Myocyte (in vitro differentiated cells): ENCODE results near the gene PROM1. TPM values are rescaled to one million over a fixed set of nuclear protein-coding genes. Genes with fewer than 3 reads are reported as not detected.

Experiments
- DNase-seq: peaks from one replicate; pipeline ENCODE4 v3.0.0-alpha.2; 2012; ENCODE audit warnings: low read depth
- total RNA-seq: library from RNA; depleted of rRNA; stranded (reverse); fragments of >200 nt; gene quantifications from 2 replicates; pipeline ENCODE4 v1.2.3, GENCODE V29; 2014

The PROM1 gene
- total RNA-seq, 1 donor from 2014 or later = not detected

DNA sequence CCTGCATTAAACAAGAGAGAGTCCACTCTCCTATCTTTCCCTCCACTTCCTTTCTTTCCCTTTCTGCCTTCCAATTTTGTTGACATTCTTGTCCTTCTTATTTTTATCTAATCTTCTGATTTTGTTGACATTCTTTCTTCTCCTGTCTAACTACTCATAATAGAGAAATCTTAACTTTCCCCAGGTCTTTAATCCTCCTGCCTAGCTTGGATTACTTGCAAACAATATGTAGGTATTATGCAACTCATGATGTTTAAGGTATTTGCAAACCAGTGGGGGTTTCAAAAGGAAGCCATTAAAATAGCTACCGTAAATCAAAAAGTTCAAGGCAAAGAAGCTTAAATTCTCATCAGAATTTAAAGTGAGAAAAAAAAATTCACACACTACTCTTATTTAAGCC, 53.9 kb downstream of the PROM1 start:
- DNase-seq = no peak

DNA sequence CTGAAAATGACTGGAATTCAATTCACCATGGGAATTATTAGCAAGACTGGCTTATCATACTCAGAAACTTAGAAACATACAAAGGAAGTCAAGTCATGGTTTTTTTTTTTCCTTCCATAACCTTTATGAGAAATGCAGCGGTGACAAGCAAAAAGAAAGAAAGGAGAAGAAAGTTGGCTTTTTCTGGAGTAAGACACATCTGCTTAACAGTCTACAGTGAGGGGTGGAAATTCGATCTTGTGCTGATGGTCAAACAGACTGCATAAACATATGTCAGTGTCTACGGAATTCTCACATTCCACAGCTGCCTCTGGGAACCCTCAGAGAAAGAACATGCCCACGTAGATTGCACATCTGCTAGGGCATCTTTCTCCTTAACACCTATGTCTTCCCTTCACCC, 54.6 kb downstream of the PROM1 start:
- DNase-seq = peak; percentile 47

DNA sequence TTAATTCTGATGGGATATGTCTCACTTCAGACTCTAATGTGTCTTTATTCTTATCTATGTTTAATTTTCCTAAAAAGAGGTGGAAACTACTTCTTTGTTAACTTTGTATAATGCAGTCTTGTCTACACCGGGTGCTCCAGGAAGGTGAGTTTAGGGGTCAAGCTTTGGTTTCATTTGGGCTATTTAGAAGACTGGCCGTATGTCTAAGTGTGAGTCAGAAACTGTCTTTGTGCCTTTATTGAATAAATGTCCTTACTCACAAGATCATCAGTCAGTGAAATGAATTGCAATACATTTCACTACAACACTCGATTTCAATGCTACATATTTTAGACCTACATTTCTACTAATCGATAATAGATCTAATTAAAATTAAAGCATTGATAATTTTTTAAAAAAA, 56.2 kb downstream of the PROM1 start:
- DNase-seq = no peak

DNA sequence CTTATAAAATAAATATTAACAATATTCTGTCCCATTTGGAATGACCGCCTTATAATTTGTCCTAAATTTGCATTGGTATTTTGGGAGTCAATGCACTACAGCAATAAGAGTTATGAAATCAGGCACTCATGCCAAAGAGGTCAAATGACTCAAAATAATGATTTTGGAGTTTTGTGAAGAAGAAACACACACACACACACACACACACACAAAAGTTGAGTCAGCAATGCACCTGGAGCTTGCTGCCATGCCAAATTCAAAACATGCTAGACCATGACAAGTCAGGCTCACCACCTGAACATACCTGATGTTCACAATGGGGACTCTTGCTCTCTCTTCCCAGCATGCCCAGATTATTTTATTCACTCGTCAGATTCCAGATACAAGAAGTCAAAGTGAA, 56.7 kb downstream of the PROM1 start:
- no peak for DNase-seq

GRCh38 chr4:16026160-16026761, 57.6 kb downstream of the PROM1 start:
- DNase-seq = peak; percentile 59

GRCh38 chr4:16025268-16025667, 58.6 kb downstream of the PROM1 start:
- no peak for DNase-seq

DNA sequence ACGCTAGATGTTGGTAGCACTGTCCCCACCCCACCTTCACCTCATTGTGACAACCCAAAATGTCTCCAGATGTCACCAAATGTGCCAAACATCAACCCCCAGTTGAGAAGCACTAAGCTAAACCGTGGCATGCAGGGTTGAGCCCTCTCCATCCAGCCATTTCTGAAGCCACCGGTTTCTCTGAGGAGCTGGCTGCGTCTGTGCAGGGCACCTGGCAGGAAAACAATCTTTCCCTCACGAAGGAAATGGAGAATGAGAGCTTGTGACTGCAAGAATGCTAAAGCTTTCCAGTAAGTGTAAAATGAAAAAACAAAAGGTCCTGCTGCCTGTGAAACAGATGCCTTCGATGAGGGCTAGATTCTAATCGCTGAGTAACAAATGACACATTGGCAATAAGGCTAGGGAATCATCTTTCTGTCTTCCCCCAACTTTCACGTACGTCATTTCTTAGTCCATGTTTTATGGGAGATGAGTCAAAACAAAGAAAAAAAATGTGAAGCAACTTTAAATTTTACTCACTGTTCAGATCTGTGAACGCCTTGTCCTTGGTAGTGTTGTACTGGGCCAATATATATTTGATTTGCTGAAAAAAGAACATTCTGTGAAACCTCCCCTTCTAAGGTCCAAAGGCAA, 59.9 kb downstream of the PROM1 start:
- DNase-seq = no peak

DNA sequence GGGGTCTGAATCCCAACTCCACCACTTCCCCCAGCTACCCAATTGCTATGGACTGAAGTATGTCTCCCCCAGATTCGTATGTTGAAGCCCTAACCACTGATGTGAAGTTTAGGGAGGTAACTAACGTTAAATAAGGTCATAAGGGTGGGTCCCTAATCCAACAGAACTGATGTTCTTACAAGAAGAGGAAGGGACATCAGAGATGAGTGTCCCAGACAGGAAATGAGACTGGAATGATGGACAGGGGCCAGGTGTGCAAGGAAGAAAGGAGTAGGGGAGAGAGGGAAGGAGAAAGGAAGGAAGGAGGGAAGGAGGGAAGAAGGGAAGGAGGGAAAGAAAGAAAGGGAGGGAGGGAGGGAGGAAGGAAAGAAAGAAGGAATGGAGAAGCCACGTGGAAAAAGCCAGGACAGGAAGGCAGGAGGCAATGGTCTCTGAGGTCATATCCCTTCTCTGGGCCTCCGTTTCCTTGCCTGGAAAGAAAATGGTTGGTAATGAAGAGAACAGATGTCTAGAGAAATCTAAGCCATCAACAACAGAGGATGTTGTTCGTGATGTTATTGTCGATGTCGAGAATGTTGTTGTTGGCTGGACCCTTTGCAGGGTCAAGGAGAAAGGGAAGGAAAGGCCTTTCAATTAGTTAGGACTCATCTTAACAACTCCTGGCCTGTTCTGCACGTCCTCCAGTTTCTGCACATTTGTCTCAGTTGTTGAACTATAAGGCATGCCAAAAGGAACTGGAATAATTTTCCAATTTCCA, 61.8 kb downstream of the PROM1 start:
- DNase-seq = no peak

DNA sequence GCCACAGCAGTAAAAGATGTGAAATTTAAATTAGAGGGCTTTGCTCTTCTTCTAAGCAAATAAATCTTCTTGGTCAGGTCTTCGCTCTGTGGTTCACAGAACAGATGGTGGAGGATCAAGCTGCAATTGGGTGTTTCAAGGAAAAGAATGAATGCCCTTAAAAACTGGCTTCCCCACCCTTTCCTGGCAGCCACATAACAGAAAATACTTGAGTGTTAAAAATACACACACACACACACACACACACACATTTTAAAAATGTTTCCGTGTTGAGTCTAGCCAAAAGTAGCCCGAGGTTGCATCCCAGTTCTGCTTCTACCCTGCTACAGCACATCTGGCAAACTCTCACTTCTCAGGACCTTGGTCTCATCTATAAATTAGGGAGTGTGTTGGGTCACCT, 64.2 kb downstream of the PROM1 start:
- DNase-seq = peak; percentile 29

GRCh38 chr4:16018841-16019240, 65.0 kb downstream of the PROM1 start:
- no peak for DNase-seq

DNA sequence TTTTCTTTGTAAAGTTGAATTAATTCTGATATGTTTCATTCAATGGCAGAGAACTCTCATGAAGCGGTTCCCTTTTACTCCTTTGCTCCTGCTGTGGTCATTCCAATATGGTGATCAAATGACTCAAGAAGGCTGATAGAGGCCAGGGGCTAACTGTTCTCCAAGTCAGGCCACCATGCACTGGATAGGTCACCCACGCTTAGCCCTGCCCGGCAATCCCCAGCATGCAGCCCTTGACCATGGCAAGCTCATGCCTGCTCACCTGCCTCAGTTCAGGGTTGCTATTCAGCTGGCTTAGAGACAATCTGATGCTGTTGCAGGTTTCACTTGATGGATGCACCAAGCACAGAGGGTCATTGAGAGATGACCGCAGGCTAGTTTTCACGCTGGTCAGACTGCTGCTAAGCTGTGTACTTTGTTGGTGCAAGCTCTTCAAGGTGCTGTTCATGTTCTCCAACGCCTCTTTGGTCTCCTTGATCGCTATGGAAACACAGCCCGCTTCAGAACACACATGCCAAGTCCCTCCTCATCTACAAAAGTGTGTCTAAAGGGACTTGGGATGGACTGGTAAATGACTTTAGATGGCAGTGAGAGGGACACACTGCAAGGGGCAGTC, 65.7 kb downstream of the PROM1 start:
- DNase-seq = no peak

GRCh38 chr4:16016536-16016935, 67.3 kb downstream of the PROM1 start:
- DNase-seq = no peak

DNA sequence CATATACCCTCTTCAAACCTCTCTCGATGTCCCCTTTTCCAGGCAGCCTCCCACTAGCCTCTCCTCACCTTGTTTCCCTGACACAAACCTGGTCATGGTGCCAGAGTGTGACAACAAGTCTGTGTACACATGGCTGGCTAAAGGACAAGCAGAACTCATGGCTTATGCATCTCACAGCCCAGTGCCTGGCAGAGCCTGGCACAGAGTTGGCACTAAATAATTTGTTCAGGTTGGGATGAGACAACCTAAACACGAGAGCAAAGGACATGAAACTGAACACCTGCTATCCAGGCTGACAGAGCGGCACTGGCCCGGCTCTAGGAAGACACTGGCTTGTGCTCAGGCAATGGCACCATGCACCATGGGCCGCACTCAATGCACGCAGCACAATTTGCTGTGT, 72.7 kb downstream of the PROM1 start:
- no peak for DNase-seq

DNA sequence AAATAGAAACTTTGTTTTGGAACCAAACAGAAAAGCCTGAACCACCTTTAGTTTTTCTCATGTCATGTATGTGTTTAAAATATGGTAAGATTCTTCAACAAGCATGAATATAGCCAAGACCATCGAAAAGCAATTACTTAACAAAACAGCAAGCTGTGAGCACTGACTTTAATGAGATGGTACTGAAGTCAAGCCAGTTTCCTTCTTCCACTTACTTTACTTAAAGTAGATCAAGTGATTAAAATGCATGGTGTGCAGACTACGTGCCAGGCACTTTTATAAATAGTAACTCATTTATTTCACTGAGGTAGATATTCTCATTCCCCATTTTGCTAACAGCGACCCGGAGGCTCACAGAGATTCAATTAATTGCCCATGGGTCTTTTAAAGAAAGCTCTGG, 74.7 kb downstream of the PROM1 start:
- DNase-seq = no peak

GRCh38 chr4:16007471-16008095, 76.2 kb downstream of the PROM1 start:
- no peak for DNase-seq

DNA sequence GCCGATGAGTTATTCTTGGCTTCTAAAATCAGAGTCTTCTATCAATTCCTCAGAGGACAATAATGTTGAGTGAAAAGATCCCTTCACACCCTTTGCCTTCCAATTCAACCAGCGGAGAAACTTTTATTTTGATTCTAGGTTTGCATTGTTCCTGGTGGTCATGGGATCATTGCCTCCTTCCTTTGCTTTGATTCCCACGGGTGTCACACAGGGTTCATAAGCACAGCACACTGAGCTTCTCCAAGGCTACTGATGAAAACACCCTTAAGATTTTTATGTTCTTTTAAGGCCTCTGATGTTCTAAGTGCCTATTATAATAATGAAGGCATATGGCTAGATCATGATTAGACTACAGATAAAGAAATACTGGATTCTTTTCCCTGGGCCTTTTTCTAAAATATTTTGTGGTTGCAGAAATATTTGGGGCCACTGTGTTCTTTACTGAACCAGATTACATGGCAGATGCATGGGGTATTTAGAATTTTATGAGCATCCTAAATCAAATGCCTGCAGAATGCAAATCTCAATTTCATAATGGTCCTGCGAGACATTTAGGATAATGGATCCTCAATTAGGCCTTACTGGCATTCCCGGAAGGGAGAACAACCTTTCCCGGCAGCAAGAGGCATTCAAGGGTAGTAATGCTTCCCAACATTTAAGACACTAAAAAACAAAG, 76.9 kb downstream of the PROM1 start:
- no peak for DNase-seq

DNA sequence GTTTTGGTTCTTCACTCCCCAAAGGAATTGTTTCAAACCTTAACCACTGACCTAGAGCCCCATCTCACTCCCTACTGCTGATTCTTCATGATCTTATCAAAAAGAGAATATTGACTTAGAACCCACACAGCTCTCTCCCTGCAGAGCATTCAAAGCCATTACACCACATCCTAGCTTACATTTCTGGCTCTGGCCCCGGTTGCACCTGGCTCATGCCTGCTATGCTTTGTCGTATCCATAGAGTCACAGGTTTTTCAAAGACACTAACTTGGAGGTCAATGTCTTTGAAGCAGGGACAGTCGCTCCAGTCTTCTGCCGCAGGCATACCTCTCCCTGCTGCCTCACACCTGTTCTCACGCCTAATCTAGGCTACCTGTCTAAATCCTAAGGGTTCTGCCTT, 78.1 kb downstream of the PROM1 start:
- no peak for DNase-seq

- peak; percentile 83 for DNase-seq
Measured at GRCh38 chr4:16001484-16001858, 82.4 kb downstream of the PROM1 start.

GRCh38 chr4:16000708-16001483, 82.9 kb downstream of the PROM1 start:
- no peak for DNase-seq

GRCh38 chr4:15996773-15997172, 87.0 kb downstream of the PROM1 start:
- DNase-seq = peak; percentile 9
